GM12878 (cell line): Measurements from ENCODE around the gene SLC4A1. TPM values are rescaled to one million over a fixed set of nuclear protein-coding genes. Genes with fewer than 3 reads are reported as not detected.

Experiments
- ATAC-seq: fragments of 200-7000 bp; cut with Tn5 transposase; 3 replicates; pipeline ENCODE4 v1.9.1; 2020; ENCODE audit warnings: mild to moderate bottlenecking, moderate library complexity
- BruUV-seq: library from RNA; stranded (reverse); fragments of 400-500 nt; replicated peaks from 2 replicates; lab custom pipeline; 2021; lab: Mats Ljungman, UMichigan
- CTCF ChIA-PET: fragments of 300-600 bp; sonication (Branson Sonifier 250); formaldehyde crosslinking; extraction: SDS; loops from one replicate; lab custom pipeline; 2021; ENCODE audit warnings: inconsistent platforms; lab: Yijun Ruan, JAX
- POLR2A ChIA-PET: fragments of 350-600 bp; formaldehyde crosslinking; extraction: SDS; loops from one replicate; lab custom pipeline; 2021; ENCODE audit warnings: inconsistent platforms; lab: Charles Lee
- RAD21 ChIA-PET: fragments of 300-600 bp; sonication (Branson Sonifier 250); formaldehyde crosslinking; loops from one replicate; lab custom pipeline; 2023; ENCODE audit warnings: antibody characterized with exemption; ENCODE audit not compliant: unreplicated experiment; lab: Charles Lee
- SMC1A ChIA-PET: fragments of 300-600 bp; sonication (Branson Sonifier 250); formaldehyde crosslinking; loops from one replicate; lab custom pipeline; 2023; ENCODE audit not compliant: unreplicated experiment, uncharacterized antibody; lab: Charles Lee
- DNase-seq: peaks from one replicate; pipeline ENCODE4 v3.0.0-alpha.2; 2011; ENCODE audit warnings: low read depth, low spot score
- FAIRE-seq: peaks from 3 replicates; lab custom pipeline; 2011; peaks lifted over from hg19 to GRCh38; lab: Jason Lieb, UNC
- H2AFZ ChIP-seq: 2 replicates; pipeline ENCODE4 v1.6.0; 2011; ENCODE audit warnings: low read depth, low read length, control low read depth; ENCODE audit not compliant: control insufficient read depth
- H3K27ac ChIP-seq: 2 replicates; pipeline ENCODE4 v1.5.1; 2011; ENCODE audit warnings: control low read depth; ENCODE audit not compliant: control insufficient read depth, insufficient read depth
- H3K27me3 ChIP-seq, 2 experiments: replicated peaks in 1 of 2; 2 replicates each; pipeline versions ENCODE4 v1.6.0 to v1.6.1; 2011; ENCODE audit warnings: low read length in 1 of 2; ENCODE audit not compliant: control insufficient read depth in 2 of 2, insufficient read depth in 2 of 2
- H3K36me3 ChIP-seq, 2 experiments: 2 replicates each; pipeline ENCODE4 v1.5.1; 2011; ENCODE audit warnings: low read length in 1 of 2; ENCODE audit not compliant: control insufficient read depth in 2 of 2, insufficient read depth in 2 of 2
- H3K4me1 ChIP-seq: 2 replicates; pipeline ENCODE4 v1.6.1; 2011; ENCODE audit warnings: mild to moderate bottlenecking, low read length, moderate library complexity, mixed read lengths; ENCODE audit not compliant: control insufficient read depth, insufficient read depth
- H3K4me2 ChIP-seq: 2 replicates; pipeline ENCODE4 v1.6.0; 2011; ENCODE audit warnings: control low read depth; ENCODE audit not compliant: control insufficient read depth, insufficient read depth
- H3K4me3 ChIP-seq: fragments of 200-600 bp; sonication (generic); 2 replicates; pipeline ENCODE4 v1.5.1; 2016
- H3K79me2 ChIP-seq: 2 replicates; pipeline ENCODE4 v1.6.0; 2011; ENCODE audit warnings: low read length; ENCODE audit not compliant: control insufficient read depth, insufficient read depth
- H3K9ac ChIP-seq: 2 replicates; pipeline ENCODE4 v1.8.0; 2011; ENCODE audit warnings: low read length, control low read depth, mixed read lengths; ENCODE audit not compliant: control insufficient read depth, insufficient read depth
- H3K9me3 ChIP-seq: replicated peaks from 3 replicates; pipeline ENCODE4 v1.5.1; 2011; ENCODE audit warnings: mild to moderate bottlenecking, low read length; ENCODE audit not compliant: control insufficient read depth, insufficient read depth
- H4K20me1 ChIP-seq: 2 replicates; pipeline ENCODE4 v1.6.0; 2011; ENCODE audit not compliant: control insufficient read depth, insufficient read depth
- BRCA1 ChIP-seq: IDR thresholded peaks from 2 replicates; pipeline ENCODE4 v1.6.1; 2011; ENCODE audit warnings: low read depth, low read length, improper control_type of control experiment
- CTCF ChIP-seq, 3 experiments: IDR thresholded peaks in 2 of 3; conservative IDR thresholded peaks in 1 of 3; 2 replicates each; pipeline ENCODE4 v1.5.1; 2011; ENCODE audit warnings: low read depth in 3 of 3, low read length in 3 of 3, mild to moderate bottlenecking in 3 of 3, control low read depth in 2 of 3, moderate library complexity in 2 of 3, inconsistent platforms in 1 of 3, mixed read lengths in 1 of 3; ENCODE audit not compliant: control insufficient read depth in 2 of 3, insufficient read depth in 1 of 3; ENCODE audit errors: extremely low read depth in 1 of 3
- CUX1 ChIP-seq: IDR thresholded peaks from 2 replicates; pipeline ENCODE4 v1.6.1; 2012; ENCODE audit warnings: improper control_type of control experiment, low read depth, low read length; ENCODE audit not compliant: insufficient replicate concordance
- IKZF2 ChIP-seq, 2 experiments: fragments of 450-650 bp; IDR thresholded peaks; 2 replicates each; pipeline ENCODE4 v1.6.1; 2017; ENCODE audit warnings: mild to moderate bottlenecking in 2 of 2, moderate library complexity in 2 of 2
- IRF3 ChIP-seq: fragments of 450-650 bp; IDR thresholded peaks from 2 replicates; pipeline ENCODE4 v1.6.1; 2014; ENCODE audit warnings: mild to moderate bottlenecking
- MTA3 ChIP-seq: IDR thresholded peaks from 2 replicates; pipeline ENCODE4 v1.6.1; 2012; ENCODE audit warnings: low read length, inconsistent platforms, borderline replicate concordance
- PKNOX1 ChIP-seq: fragments of 450-650 bp; IDR thresholded peaks from 2 replicates; pipeline ENCODE4 v1.6.1; 2016; ENCODE audit warnings: mild to moderate bottlenecking
- PML ChIP-seq: IDR thresholded peaks from 2 replicates; pipeline ENCODE4 v1.6.1; 2012; ENCODE audit warnings: low read length, inconsistent platforms
- POLR2A ChIP-seq: IDR thresholded peaks from 2 replicates; pipeline ENCODE4 v1.6.1; 2011; ENCODE audit warnings: low read depth, mild to moderate bottlenecking, low read length
- POLR2AphosphoS5 ChIP-seq: IDR thresholded peaks from 2 replicates; pipeline ENCODE4 v1.6.1; 2011; ENCODE audit warnings: mild to moderate bottlenecking, low read length, inconsistent platforms
- SMAD5 ChIP-seq: IDR thresholded peaks from 2 replicates; pipeline ENCODE4 v1.6.1; 2016; ENCODE audit warnings: antibody characterized with exemption, low read depth
- SP1 ChIP-seq: IDR thresholded peaks from one replicate; pipeline ENCODE4 v1.6.1; 2011; ENCODE audit warnings: low read depth, low read length
- TARDBP ChIP-seq: IDR thresholded peaks from 2 replicates; pipeline ENCODE4 v1.6.1; 2016; ENCODE audit warnings: borderline replicate concordance
- WGBS: methylation state at CpG from one replicate; pipeline ENCODE4 v1.1.6; 2016; ENCODE audit warnings: low lambda C conversion rate; ENCODE audit not compliant: insufficient replicate concordance, insufficient coverage; ENCODE audit errors: missing lambda C conversion rate; 5-methylcytosine and 5-hydroxymethylcytosine counted together
- in situ Hi-C: fragments of 300-500 bp; cut with MboI; formaldehyde crosslinking; loops from 9 replicates; pipeline ENCODE4 v1.14.3; 2018; ENCODE audit warnings: mixed read lengths
- intact Hi-C: fragments of 100-400 bp; cut with micrococcal nuclease; formaldehyde crosslinking; loops from one replicate; pipeline ENCODE4 v1.14.2; 2022; ENCODE audit not compliant: unreplicated experiment
- polyA plus RNA-seq, 11 experiments: library from polyadenylated mRNA; depleted of rRNA in 4 of 11; unstranded in 6 of 11; stranded (reverse) in 5 of 11; fragments of >200 nt; fragmentation: Nextera tagmentation in 4 of 11; fragmentation: Illumina TruSeq in 1 of 11; extraction: Ambion mirVana in 4 of 11; extraction: Trizol in 1 of 11; gene quantifications; 1 replicate in 1 of 11; 2 replicates in 10 of 11; pipeline versions ENCODE4 v1.2.1 to v1.2.3, GENCODE V29; 2011 to 2016; ENCODE audit warnings: inconsistent platforms in 2 of 11, missing spikeins in 2 of 11, low read depth in 1 of 11
- total RNA-seq, 4 experiments: library from RNA; depleted of rRNA in 3 of 4; stranded (reverse); fragments of >200 nt in 3 of 4; fragmentation: Illumina TruSeq in 1 of 4; extraction: Trizol in 1 of 4; gene quantifications; 2 replicates each; pipeline versions ENCODE4 v1.2.1 to v1.2.3, GENCODE V29; 2013 to 2021

Gene SLC4A1
- total and polyA plus RNA-seq, 10 of the 15 experiments (the other 5 are each of a cell fraction or from before 2014, with no cell fraction given): 0.03 TPM; not detected in 9

GRCh38 chr17:44205962-44206824 is 61.7 kb downstream of the SLC4A1 start:
- intact Hi-C loops (no loop called here), in situ Hi-C loops (loop anchor here (25.0 kb wide), 1 partner anchor 306 kb away; the partner anchor contains the start of gene GPATCH8)
- Histone ChIP-seq H3K4me2 (no peak overlapping the region), H3K27me3 (no peaks in the 10 kb centered on the region), H3K36me3 (peaks cover 25% of the 10 kb centered on the region in 2 experiments; a peak in 3 of 4 replicates), H3K4me1 (peaks cover 23% of the 10 kb centered on the region), H4K20me1 (peaks cover 2% of the 10 kb centered on the region; the same call in 1 of the 2 replicates), H3K79me2 (peaks cover 5% of the 10 kb centered on the region), H2AFZ (no peak overlapping the region), H3K9ac (no peak overlapping the region), H3K4me3 (no peak overlapping the region), H3K9me3 (no peaks in the 10 kb centered on the region), H3K27ac (no peak overlapping the region)
- ChIA-PET RAD21 (interaction anchor here (0.6 to 1.1 kb wide), 2 partner anchors 139 to 158 kb away, joined by 3 read pairs; partner anchors contain the start of genes FAM171A2 and GRN), SMC1A (interaction anchor here (0.9 kb wide), 1 partner anchor 154 kb away, joined by 3 read pairs; no protein-coding TSS in a partner anchor), CTCF (interaction anchor here (0.6 to 7.0 kb wide), 5 partner anchors 11 to 141 kb away, joined by 3 to 135 read pairs (median 3); partner anchors contain the start of gene GRN), POLR2A (interaction anchor here (0.5 to 0.8 kb wide), 3 partner anchors 12 to 155 kb away, joined by 3 to 5 read pairs (median 3); no protein-coding TSS in a partner anchor)
- FAIRE-seq (no peak), DNase-seq (no peak), ATAC-seq (no peak)
- BruUV-seq: no TSS peak
- 56% methylated on average over 13 of the region's 13 CpGs for WGBS
- TF ChIP-seq CTCF (IDR thresholded peaks at IDR 0.05 in 2 of 3, conservative IDR thresholded peaks at IDR 0.05 in 1 of 3; ENCODE audit: control insufficient read depth in 2 of 3, extremely low read depth in 1 of 3, insufficient read depth in 1 of 3, low read depth in 3 of 3, low read length in 3 of 3) (0 out of 6 replicates have a peak, but pooled peaks of 1 of the 3 experiments have one; percentile 17), PKNOX1 (no peak), POLR2A (peak; percentile 57; the same call in 1 of the 2 replicates), IKZF2 (IDR thresholded peaks at IDR 0.05) (no peak), SP1 (no peak), SMAD5 (0 out of 2 replicates have a peak, but pooled peaks have one; percentile 17), BRCA1 (no peak), PML (peak; percentile 32; the same call in 1 of the 2 replicates), IRF3 (no peak), CUX1 (no peak), POLR2AphosphoS5 (peak; percentile 49; the same call in 1 of the 2 replicates), TARDBP (peak; percentile 91; the same call in 1 of the 2 replicates), MTA3 (0 out of 2 replicates have a peak, but pooled peaks have one; percentile 61)
